B cell (primary cell): Measurements from ENCODE around the gene RANBP9. TPM values are rescaled to one million over a fixed set of nuclear protein-coding genes. Genes with fewer than 3 reads are reported as not detected.

Experiments
- ATAC-seq: fragments of 200-7000 bp; cut with Tn5 transposase; one replicate; pipeline ENCODE4 v1.10.0; 2021; ENCODE audit warnings: low read depth, mild to moderate bottlenecking, moderate number of reproducible peaks, moderate library complexity
- CTCF ChIA-PET: fragments of 350-600 bp; sonication (Branson Sonifier 250); formaldehyde crosslinking; loops from one replicate; lab custom pipeline; 2021; ENCODE audit warnings: antibody characterized with exemption, inconsistent platforms; lab: Charles Lee
- POLR2A ChIA-PET: fragments of 350-600 bp; sonication (Branson Sonifier 250); formaldehyde crosslinking; loops from one replicate; lab custom pipeline; 2021; ENCODE audit warnings: antibody characterized with exemption; lab: Charles Lee
- DNase-seq: peaks from one replicate; pipeline ENCODE4 v3.0.0; 2013
- H2AFZ ChIP-seq: 2 replicates; pipeline ENCODE4 v1.6.1; 2012; ENCODE audit warnings: mild to moderate bottlenecking, low read depth, low read length; ENCODE audit not compliant: insufficient read depth, poor library complexity, severe bottlenecking
- H3K27ac ChIP-seq, 2 donors: 1 replicate in 1 of 2; 2 replicates in 1 of 2; pipeline ENCODE4 v1.5.1; 2012 to 2013; ENCODE audit warnings: low read length in 2 of 2, mild to moderate bottlenecking in 2 of 2, moderate library complexity in 1 of 2
- H3K27me3 ChIP-seq, 4 experiments: fragments of 200-600 bp in 1 of 4; sonication (generic) in 1 of 4; replicated peaks in 1 of 4; 1 replicate in 2 of 4; 2 replicates in 2 of 4; pipeline versions ENCODE4 v1.6.1 to v1.7.0; 2013 to 2016; ENCODE audit warnings: low read length in 3 of 4, mild to moderate bottlenecking in 2 of 4, mixed read lengths in 1 of 4, moderate library complexity in 1 of 4; ENCODE audit not compliant: insufficient read depth in 4 of 4, control insufficient read depth in 3 of 4; ENCODE audit errors: control extremely low read depth in 1 of 4
- H3K36me3 ChIP-seq, 2 experiments: replicated peaks in 1 of 2; 1 replicate in 1 of 2; 2 replicates in 1 of 2; pipeline versions ENCODE4 v1.6.1 to v1.7.1; 2013; ENCODE audit warnings: low read length in 1 of 2; ENCODE audit not compliant: insufficient read depth in 2 of 2, control insufficient read depth in 1 of 2; ENCODE audit errors: control extremely low read depth in 1 of 2, extremely low read depth in 1 of 2
- H3K4me1 ChIP-seq, 2 donors: fragments of 200-600 bp in 1 of 2; sonication (generic) in 1 of 2; 1 replicate in 1 of 2; 2 replicates in 1 of 2; pipeline versions ENCODE4 v1.5.1 to v1.6.1; 2013 to 2017; ENCODE audit warnings: low read length in 2 of 2; ENCODE audit not compliant: control insufficient read depth in 2 of 2, insufficient read depth in 2 of 2
- H3K4me2 ChIP-seq: replicated peaks from 2 replicates; pipeline ENCODE3; 2012; ENCODE audit warnings: mild to moderate bottlenecking, low read depth, low read length; ENCODE audit not compliant: poor library complexity, severe bottlenecking
- H3K4me3 ChIP-seq, 5 experiments: fragments of 200-600 bp in 1 of 5; sonication (generic) in 1 of 5; 1 replicate in 3 of 5; 2 replicates in 2 of 5; pipeline versions ENCODE4 v1.5.1 to v1.7.0; 2011 to 2016; ENCODE audit warnings: low read length in 4 of 5, mild to moderate bottlenecking in 4 of 5, low read depth in 2 of 5, control low read depth in 1 of 5, moderate library complexity in 1 of 5; ENCODE audit not compliant: insufficient read depth in 1 of 5; ENCODE audit errors: control extremely low read depth in 1 of 5, extremely low read depth in 1 of 5
- H3K79me2 ChIP-seq: fragments of 200-600 bp; sonication (generic); one replicate; pipeline ENCODE4 v1.6.0; 2016; ENCODE audit warnings: low read length; ENCODE audit not compliant: control insufficient read depth, insufficient read depth
- H3K9ac ChIP-seq: fragments of 200-600 bp; sonication (generic); 2 replicates; pipeline ENCODE4 v1.6.1; 2017; ENCODE audit warnings: mild to moderate bottlenecking, low read length, moderate library complexity
- H3K9me3 ChIP-seq, 3 donors: one replicate each; pipeline versions ENCODE4 v1.6.1 to v1.7.1; 2013; ENCODE audit warnings: low read length in 2 of 3; ENCODE audit not compliant: control insufficient read depth in 2 of 3, insufficient read depth in 1 of 3; ENCODE audit errors: control extremely low read depth in 1 of 3
- H4K20me1 ChIP-seq: 2 replicates; pipeline ENCODE4 v1.6.0; 2012; ENCODE audit warnings: mild to moderate bottlenecking, low read length; ENCODE audit not compliant: insufficient read depth, control insufficient read depth, poor library complexity, severe bottlenecking
- H3K27ac Mint-ChIP-seq: one replicate; pipeline ENCODE4 v1.8.0; 2021; ENCODE audit warnings: mixed read lengths
- H3K27me3 Mint-ChIP-seq: one replicate; pipeline ENCODE4 v1.8.0; 2021; ENCODE audit warnings: mixed read lengths
- H3K4me1 Mint-ChIP-seq: one replicate; pipeline ENCODE4 v1.8.0; 2021; ENCODE audit warnings: mixed read lengths
- H3K4me3 Mint-ChIP-seq: one replicate; pipeline ENCODE4 v1.8.0; 2021; ENCODE audit warnings: mixed read lengths
- H3K9me3 Mint-ChIP-seq: one replicate; pipeline ENCODE4 v1.8.0; 2022; ENCODE audit warnings: mixed read lengths; ENCODE audit not compliant: insufficient read depth
- EZH2 ChIP-seq: IDR thresholded peaks from 2 replicates; pipeline ENCODE4 v1.6.1; 2012; ENCODE audit warnings: borderline replicate concordance, low read depth, mild to moderate bottlenecking, moderate library complexity, low read length; ENCODE audit not compliant: insufficient read depth, poor library complexity, severe bottlenecking
- WGBS: methylation state at CpG from one replicate; pipeline ENCODE4 v1.1.5; 2013; ENCODE audit warnings: missing lambda C conversion rate; ENCODE audit not compliant: insufficient coverage; 5-methylcytosine and 5-hydroxymethylcytosine counted together
- intact Hi-C: fragments of 100-400 bp; cut with micrococcal nuclease; formaldehyde crosslinking; loops from one replicate; pipeline ENCODE4 v1.10.0; 2022
- polyA plus RNA-seq: library from polyadenylated mRNA; depleted of rRNA; stranded (reverse); fragments of >200 nt; gene quantifications from 2 replicates; pipeline ENCODE4 v1.2.3, GENCODE V29; 2012
- total RNA-seq, 2 donors: library from RNA; stranded (reverse); fragments of 120-200 nt in 1 of 2; gene quantifications; 1 replicate in 1 of 2; 2 replicates in 1 of 2; pipeline versions ENCODE4 v1.2.3 to v1.2.4, GENCODE V29; 2013 to 2022
- TF ChIP-seq, protein P1 (sequence below): fragments of 200-600 bp; IDR thresholded peaks from one replicate; pipeline ENCODE4 v1.8.0; 2022; ENCODE audit warnings: antibody characterized with exemption, mild to moderate bottlenecking

RANBP9 gene
- total and polyA plus RNA-seq, 2 donors (not counting 1 experiment from before 2014, with no cell fraction given): 20.0 to 34.1 TPM

DNA sequence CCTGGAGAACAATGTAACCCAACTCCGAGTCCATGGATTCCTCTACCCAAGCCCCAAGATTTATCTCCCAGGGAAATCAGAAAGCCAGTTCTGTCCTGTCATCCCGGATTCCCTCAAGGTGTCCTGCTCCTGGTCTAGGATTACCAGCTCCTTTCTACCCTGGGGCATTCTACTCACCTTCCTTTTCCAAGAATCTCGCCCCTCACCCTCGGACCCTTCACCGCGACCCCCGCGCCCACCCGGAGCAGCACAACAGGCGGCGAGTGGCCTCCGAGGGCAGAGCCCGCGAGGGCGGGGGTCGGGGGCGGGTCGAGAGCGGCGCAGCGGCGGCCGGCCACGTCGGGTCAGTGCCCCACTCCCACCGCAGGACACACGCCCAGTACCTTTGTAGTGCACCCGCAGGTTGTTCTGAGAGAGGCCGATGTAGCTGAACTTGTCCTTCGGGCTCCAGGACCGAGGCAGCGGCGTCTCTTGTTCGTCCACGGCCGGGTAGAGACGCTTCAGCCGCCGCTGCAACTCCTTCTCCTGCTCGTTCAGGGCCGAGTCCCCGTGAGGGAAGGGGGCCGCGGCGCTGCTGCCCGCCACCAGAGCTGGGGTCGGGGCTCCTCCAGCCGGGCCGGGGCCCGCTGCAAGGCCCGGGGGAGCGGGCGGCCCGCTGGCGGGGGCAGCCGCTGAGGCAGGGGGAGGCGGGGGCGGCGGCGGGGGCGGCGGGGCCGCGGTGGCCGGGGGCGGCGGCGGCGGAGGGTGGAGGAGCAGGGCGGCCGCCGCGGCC lies 897 bp downstream of the RANBP9 start:
- Histone ChIP-seq H3K27me3 (no peaks in the 10 kb centered on the region), H2AFZ (peak overlapping the region; percentile 74), H3K36me3 (no peaks in the 10 kb centered on the region), H3K9ac (peak overlapping the region; percentile 82), H3K79me2 (peaks cover 51% of the 10 kb centered on the region), H3K27ac (peak overlapping the region in 1 of 2 donors; percentile 74), H4K20me1 (peaks cover 15% of the 10 kb centered on the region), H3K4me1 (peaks cover 29 to 33% of the 10 kb centered on the region in 2 donors), H3K4me3 (peak overlapping the region; percentile 54 to 88 (median 71)), H3K4me2 (peak overlapping the region; percentile 95), H3K9me3 (peaks cover 0 to 4% (median 0%) of the 10 kb centered on the region in 3 donors)
- Mint-ChIP-seq H3K27me3 (no peaks in the 10 kb centered on the region), H3K9me3 (no peaks in the 10 kb centered on the region), H3K4me3 (peak overlapping the region; percentile 93), H3K27ac (peak overlapping the region; percentile 88), H3K4me1 (peaks cover 43% of the 10 kb centered on the region)
- TF ChIP-seq, protein P1, sequence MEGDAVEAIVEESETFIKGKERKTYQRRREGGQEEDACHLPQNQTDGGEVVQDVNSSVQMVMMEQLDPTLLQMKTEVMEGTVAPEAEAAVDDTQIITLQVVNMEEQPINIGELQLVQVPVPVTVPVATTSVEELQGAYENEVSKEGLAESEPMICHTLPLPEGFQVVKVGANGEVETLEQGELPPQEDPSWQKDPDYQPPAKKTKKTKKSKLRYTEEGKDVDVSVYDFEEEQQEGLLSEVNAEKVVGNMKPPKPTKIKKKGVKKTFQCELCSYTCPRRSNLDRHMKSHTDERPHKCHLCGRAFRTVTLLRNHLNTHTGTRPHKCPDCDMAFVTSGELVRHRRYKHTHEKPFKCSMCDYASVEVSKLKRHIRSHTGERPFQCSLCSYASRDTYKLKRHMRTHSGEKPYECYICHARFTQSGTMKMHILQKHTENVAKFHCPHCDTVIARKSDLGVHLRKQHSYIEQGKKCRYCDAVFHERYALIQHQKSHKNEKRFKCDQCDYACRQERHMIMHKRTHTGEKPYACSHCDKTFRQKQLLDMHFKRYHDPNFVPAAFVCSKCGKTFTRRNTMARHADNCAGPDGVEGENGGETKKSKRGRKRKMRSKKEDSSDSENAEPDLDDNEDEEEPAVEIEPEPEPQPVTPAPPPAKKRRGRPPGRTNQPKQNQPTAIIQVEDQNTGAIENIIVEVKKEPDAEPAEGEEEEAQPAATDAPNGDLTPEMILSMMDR: no peak
- TF ChIP-seq EZH2: no peak
- peak; percentile 63 for DNase-seq
- under 1% methylated on average over 68 of the region's 73 CpGs for WGBS
- ChIA-PET CTCF (interaction anchor here (1.5 to 2.7 kb wide), 3 partner anchors 95 to 136 kb away, joined by 4 to 9 read pairs (median 6); partner anchors contain the start of genes MCUR1, NOL7 and SIRT5), POLR2A (interaction anchor here (0.6 kb wide), 1 partner anchor 435 kb away, joined by 6 read pairs; no protein-coding TSS in a partner anchor)
- ATAC-seq: peak; percentile 0
- intact Hi-C loops: loop anchor here (2.0 to 5.0 kb wide), 3 partner anchors 57 to 438 kb away; partner anchors contain the start of gene GFOD1
